Prostate gland (tissue), 2 donors: ENCODE measurements around the gene CEP85L. TPM values are rescaled to one million over a fixed set of nuclear protein-coding genes. Genes with fewer than 3 reads are reported as not detected.

Source experiments
- DNase-seq: peaks from one replicate; pipeline ENCODE4 v3.0.0-alpha.2; 2019; ENCODE audit warnings: low spot score
- H3K27ac ChIP-seq, 2 donors: fragments of 200-600 bp; sonication (generic); 2 replicates each; pipeline ENCODE4 v1.5.1; 2017 to 2019
- H3K27me3 ChIP-seq: fragments of 200-600 bp; sonication (generic); replicated peaks from 2 replicates; pipeline ENCODE4 v1.5.1; 2019; ENCODE audit not compliant: insufficient read depth
- H3K36me3 ChIP-seq, 2 donors: fragments of 200-600 bp; sonication (generic); 1 replicate in 1 of 2; 2 replicates in 1 of 2; pipeline versions ENCODE4 v1.5.1 to v1.8.1; 2017 to 2019
- H3K4me1 ChIP-seq: fragments of 200-600 bp; sonication (generic); replicated peaks from 2 replicates; pipeline ENCODE4 v1.5.1; 2019
- H3K4me3 ChIP-seq, 2 donors: fragments of 200-600 bp; sonication (generic); 2 replicates each; pipeline ENCODE4 v1.5.1; 2017 to 2019
- H3K9me3 ChIP-seq: fragments of 200-600 bp; sonication (generic); 2 replicates; pipeline ENCODE4 v1.5.1; 2017
- POLR2A ChIP-seq: fragments of 450-650 bp; IDR thresholded peaks from one replicate; pipeline ENCODE4 v1.6.1; 2016; ENCODE audit warnings: antibody characterized with exemption, mild to moderate bottlenecking
- POLR2AphosphoS5 ChIP-seq: sonication (generic); formaldehyde crosslinking; IDR thresholded peaks from one replicate; pipeline ENCODE4 v1.6.1; 2017; ENCODE audit warnings: antibody characterized with exemption
- WGBS: methylation state at CpG from one replicate; pipeline ENCODE4 v1.1.5; 2018; 5-methylcytosine and 5-hydroxymethylcytosine counted together
- intact Hi-C: fragments of 100-400 bp; cut with DNase I; formaldehyde crosslinking; loops from one replicate; pipeline ENCODE4 v1.14.2; 2022
- total RNA-seq, 2 donors: library from RNA; depleted of rRNA; stranded (reverse); fragments of >200 nt; gene quantifications; one replicate each; pipeline ENCODE4 v1.1.0, GENCODE V29; 2016
- TF ChIP-seq, protein P1 (sequence below), 4 experiments: fragments of 200-600 bp in 2 of 4; fragments of 450-650 bp in 2 of 4; sonication (generic) in 2 of 4; IDR thresholded peaks; 1 replicate in 3 of 4; 2 replicates in 1 of 4; pipeline ENCODE4 v1.5.1; 2016 to 2019; ENCODE audit warnings: antibody characterized with exemption in 4 of 4, mild to moderate bottlenecking in 2 of 4, moderate library complexity in 2 of 4

CEP85L gene
- total RNA-seq, 2 donors from 2014 or later: 2.7 to 33.5 TPM

- WGBS: 92% methylated on average over 7 of the region's 7 CpGs
- H3K4me3 ChIP-seq: no peak overlapping the region
- no peaks in the 10 kb centered on the region for H3K27me3 ChIP-seq
- H3K4me1 ChIP-seq: no peaks in the 10 kb centered on the region
- intact Hi-C loops: loop anchor here (5.0 kb wide), 1 partner anchor 335 kb away; no protein-coding TSS in a partner anchor
- TF ChIP-seq POLR2A (no peak), POLR2AphosphoS5 (no peak)
- TF ChIP-seq, protein P1, sequence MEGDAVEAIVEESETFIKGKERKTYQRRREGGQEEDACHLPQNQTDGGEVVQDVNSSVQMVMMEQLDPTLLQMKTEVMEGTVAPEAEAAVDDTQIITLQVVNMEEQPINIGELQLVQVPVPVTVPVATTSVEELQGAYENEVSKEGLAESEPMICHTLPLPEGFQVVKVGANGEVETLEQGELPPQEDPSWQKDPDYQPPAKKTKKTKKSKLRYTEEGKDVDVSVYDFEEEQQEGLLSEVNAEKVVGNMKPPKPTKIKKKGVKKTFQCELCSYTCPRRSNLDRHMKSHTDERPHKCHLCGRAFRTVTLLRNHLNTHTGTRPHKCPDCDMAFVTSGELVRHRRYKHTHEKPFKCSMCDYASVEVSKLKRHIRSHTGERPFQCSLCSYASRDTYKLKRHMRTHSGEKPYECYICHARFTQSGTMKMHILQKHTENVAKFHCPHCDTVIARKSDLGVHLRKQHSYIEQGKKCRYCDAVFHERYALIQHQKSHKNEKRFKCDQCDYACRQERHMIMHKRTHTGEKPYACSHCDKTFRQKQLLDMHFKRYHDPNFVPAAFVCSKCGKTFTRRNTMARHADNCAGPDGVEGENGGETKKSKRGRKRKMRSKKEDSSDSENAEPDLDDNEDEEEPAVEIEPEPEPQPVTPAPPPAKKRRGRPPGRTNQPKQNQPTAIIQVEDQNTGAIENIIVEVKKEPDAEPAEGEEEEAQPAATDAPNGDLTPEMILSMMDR (IDR thresholded peaks at IDR 0.05): no peak
- DNase-seq: no peak
- H3K27ac ChIP-seq: no peak overlapping the region
- no peaks in the 10 kb centered on the region for H3K9me3 ChIP-seq
- H3K36me3 ChIP-seq: no peaks in the 10 kb centered on the region
Measured at GRCh38 chr6:118621799-118622470, 29.5 kb downstream of the CEP85L start.

DNA sequence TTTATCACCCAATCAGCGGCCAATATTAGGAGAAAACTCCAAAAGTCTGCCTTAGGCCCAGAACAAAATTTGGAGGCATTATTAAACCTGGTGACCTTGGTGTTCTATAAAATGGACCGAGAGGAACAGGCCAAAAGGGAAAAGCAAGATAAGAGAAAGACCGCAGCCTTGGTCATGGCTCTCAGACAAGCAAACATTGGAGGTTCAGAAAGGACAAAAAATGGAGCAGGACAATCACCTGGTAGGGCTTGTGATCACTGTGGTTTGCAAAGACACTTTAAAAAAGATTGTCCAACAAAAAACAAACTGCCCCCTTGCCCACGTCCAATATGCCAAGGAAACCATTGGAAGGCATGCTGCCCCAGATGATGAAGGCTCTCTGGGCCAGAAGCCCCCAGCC lies 31.2 kb downstream of the CEP85L start:
- no peak overlapping the region for H3K27ac ChIP-seq
- WGBS: 90% methylated on average over 4 of the region's 4 CpGs

DNA sequence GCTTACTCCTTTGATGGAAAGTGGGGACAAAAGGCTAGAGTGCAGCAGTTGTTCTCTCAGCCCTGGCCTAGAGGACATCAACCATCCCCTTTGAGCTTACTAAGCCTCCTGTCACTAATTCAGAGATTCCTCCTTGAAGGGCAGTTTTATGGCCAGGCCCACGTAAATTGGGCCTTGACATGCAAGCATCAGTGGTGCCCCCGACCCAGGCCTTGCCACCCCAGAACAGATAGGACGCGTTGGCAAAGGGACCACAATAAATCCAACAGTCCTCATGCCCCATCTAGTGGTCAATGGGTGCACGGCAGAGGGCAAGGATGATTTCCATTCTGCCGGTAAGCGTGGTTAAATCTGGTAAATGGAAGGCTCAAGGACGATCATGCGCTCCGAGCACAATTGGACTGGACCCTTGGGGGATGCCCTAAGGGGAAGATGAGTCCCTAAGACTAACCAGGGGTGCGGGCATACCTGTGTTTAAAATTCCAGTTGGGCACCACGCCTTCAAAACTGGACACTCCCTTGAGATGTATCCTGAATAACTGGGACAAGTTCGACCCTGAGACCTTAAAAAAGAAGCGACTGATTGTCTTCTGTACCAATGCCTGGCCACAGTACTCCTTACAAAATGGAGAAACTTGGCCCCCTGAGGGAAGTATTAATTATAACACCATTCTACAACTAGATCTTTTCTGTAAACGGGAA lies 32.6 kb downstream of the CEP85L start:
- H3K9me3 ChIP-seq: no peaks in the 10 kb centered on the region
- H3K36me3 ChIP-seq: no peaks in the 10 kb centered on the region
- no peak for TF ChIP-seq POLR2A
- TF ChIP-seq, protein P1 (IDR thresholded peaks at IDR 0.05): peak; percentile 56 to 69 (median 61)
- no peaks in the 10 kb centered on the region for H3K27me3 ChIP-seq
- no peak overlapping the region for H3K4me3 ChIP-seq
- H3K27ac ChIP-seq: no peak overlapping the region
- intact Hi-C loops: no loop called here
- peak; percentile 23 for DNase-seq
- 52% methylated on average over 15 of the region's 15 CpGs for WGBS
- no peaks in the 10 kb centered on the region for H3K4me1 ChIP-seq

More for the DNA sequence above, 31.2 kb downstream of the CEP85L start:
- Histone ChIP-seq H3K36me3 (no peaks in the 10 kb centered on the region), H3K27me3 (no peaks in the 10 kb centered on the region), H3K9me3 (no peaks in the 10 kb centered on the region), H3K4me3 (no peak overlapping the region), H3K4me1 (no peaks in the 10 kb centered on the region)
- TF ChIP-seq, protein P1 (IDR thresholded peaks at IDR 0.05): no peak
- no peak for TF ChIP-seq POLR2A
- TF ChIP-seq POLR2AphosphoS5: no peak
- DNase-seq: no peak
- intact Hi-C loops: loop anchor here (5.0 kb wide), 1 partner anchor 333 kb away; no protein-coding TSS in a partner anchor

- DNase-seq: no peak
- WGBS: 48% methylated on average over 11 of the region's 11 CpGs
- no peak overlapping the region for H3K4me3 ChIP-seq
- no peaks in the 10 kb centered on the region for H3K36me3 ChIP-seq
- no peaks in the 10 kb centered on the region for H3K9me3 ChIP-seq
- intact Hi-C loops: no loop called here
- H3K27ac ChIP-seq: no peak overlapping the region
- H3K4me1 ChIP-seq: no peaks in the 10 kb centered on the region
- no peak for TF ChIP-seq POLR2A
- no peaks in the 10 kb centered on the region for H3K27me3 ChIP-seq
Measured at GRCh38 chr6:118617417-118617816, 34.0 kb downstream of the CEP85L start.

GRCh38 chr6:118611334-118611733 lies 40.1 kb downstream of the CEP85L start:
- TF ChIP-seq POLR2AphosphoS5: no peak
- TF ChIP-seq POLR2A: no peak
- TF ChIP-seq, protein P1 (IDR thresholded peaks at IDR 0.05): no peak
- intact Hi-C loops: no loop called here

More at GRCh38 chr6:118611334-118611733, 40.1 kb downstream of the CEP85L start:
- no peak for DNase-seq
- 95% methylated on average over 3 of the region's 3 CpGs for WGBS
- Histone ChIP-seq H3K9me3 (no peaks in the 10 kb centered on the region), H3K27ac (no peak overlapping the region), H3K27me3 (no peaks in the 10 kb centered on the region), H3K36me3 (no peaks in the 10 kb centered on the region), H3K4me1 (no peaks in the 10 kb centered on the region), H3K4me3 (no peak overlapping the region)
